Measurements from ENCODE around the gene VSNL1.

VSNL1 gene

GRCh38 chr2:17594533-17595401 is 54.3 kb downstream of the VSNL1 start:
- H3K9me3 ChIP-seq (ENCODE audit: control insufficient read depth, insufficient read depth, low read depth, low read length): no peaks in the 10 kb centered on the region
- H3K4me1 ChIP-seq (ENCODE audit: control insufficient read depth, insufficient read depth, low read length): peaks cover 42% of the 10 kb centered on the region
- no peak overlapping the region for H3K27ac ChIP-seq (ENCODE audit: low read depth, low read length)
- H3K27me3 ChIP-seq (ENCODE audit: control insufficient read depth, insufficient read depth, low read length): no peaks in the 10 kb centered on the region
- H3K4me3 ChIP-seq (ENCODE audit: low read depth, low read length): no peak overlapping the region
- H3K36me3 ChIP-seq (ENCODE audit: control insufficient read depth, insufficient read depth, low read length): peaks cover 3% of the 10 kb centered on the region; the same call in 1 of the 2 replicates
- no peak overlapping the region for H3K9ac ChIP-seq (ENCODE audit: low read length)

- no peaks in the 10 kb centered on the region for H3K9me3 ChIP-seq (ENCODE audit: control insufficient read depth, insufficient read depth, low read depth, low read length)
- no peak overlapping the region for H3K27ac ChIP-seq (ENCODE audit: low read depth, low read length)
- no peak overlapping the region for H3K4me3 ChIP-seq (ENCODE audit: low read depth, low read length)
- H3K27me3 ChIP-seq (ENCODE audit: control insufficient read depth, insufficient read depth, low read length): no peaks in the 10 kb centered on the region
- no peaks in the 10 kb centered on the region for H3K36me3 ChIP-seq (ENCODE audit: control insufficient read depth, insufficient read depth, low read length)
- H3K9ac ChIP-seq (ENCODE audit: low read length): no peak overlapping the region
- peaks cover 25% of the 10 kb centered on the region for H3K4me1 ChIP-seq (ENCODE audit: control insufficient read depth, insufficient read depth, low read length)
These were observed 59.1 kb downstream of the VSNL1 start for GRCh38 chr2:17599617-17600016.

DNA sequence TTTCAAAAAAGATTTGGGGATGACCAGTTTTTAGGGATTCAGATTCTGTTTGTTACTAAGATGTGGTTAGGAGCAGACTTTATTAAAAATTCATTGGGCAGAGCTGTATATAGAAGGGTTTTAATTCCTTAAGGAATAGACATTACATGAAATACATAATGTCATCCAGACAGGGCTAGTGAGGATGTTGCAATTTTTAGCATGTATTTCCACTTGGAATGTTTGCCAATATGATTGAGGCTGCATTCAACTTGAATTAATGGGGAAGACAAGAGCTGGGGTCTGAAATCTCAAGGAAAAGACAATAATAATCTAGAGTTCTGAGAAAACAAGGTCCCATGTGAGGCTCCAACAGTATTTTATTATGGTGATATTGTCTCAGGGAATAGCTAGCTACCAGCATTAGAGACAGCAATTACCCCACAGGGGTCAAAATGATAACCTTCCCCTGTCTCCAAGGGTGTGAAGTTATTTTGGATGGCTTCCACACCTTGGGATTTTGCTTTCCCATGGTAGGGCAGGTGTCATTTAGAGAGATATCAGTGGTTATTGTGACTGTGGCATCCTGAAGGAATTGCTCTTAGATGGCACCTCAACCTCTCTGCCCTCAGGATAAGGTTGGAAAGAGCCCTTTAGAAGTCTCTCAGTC is 60.2 kb downstream of the VSNL1 start:
- Histone ChIP-seq H3K36me3 (ENCODE audit: control insufficient read depth, insufficient read depth, low read length) (no peaks in the 10 kb centered on the region), H3K27ac (ENCODE audit: low read depth, low read length) (no peak overlapping the region), H3K9ac (ENCODE audit: low read length) (no peak overlapping the region), H3K4me3 (ENCODE audit: low read depth, low read length) (no peak overlapping the region), H3K27me3 (ENCODE audit: control insufficient read depth, insufficient read depth, low read length) (no peaks in the 10 kb centered on the region), H3K9me3 (ENCODE audit: control insufficient read depth, insufficient read depth, low read depth, low read length) (no peaks in the 10 kb centered on the region; the same call in 1 of the 2 replicates), H3K4me1 (ENCODE audit: control insufficient read depth, insufficient read depth, low read length) (peaks cover 20% of the 10 kb centered on the region)

GRCh38 chr2:17604050-17604449 is 63.6 kb downstream of the VSNL1 start:
- H3K9ac ChIP-seq (ENCODE audit: low read length): no peak overlapping the region
- no peaks in the 10 kb centered on the region for H3K27me3 ChIP-seq (ENCODE audit: control insufficient read depth, insufficient read depth, low read length)
- H3K4me3 ChIP-seq (ENCODE audit: low read depth, low read length): no peak overlapping the region
- no peaks in the 10 kb centered on the region for H3K36me3 ChIP-seq (ENCODE audit: control insufficient read depth, insufficient read depth, low read length)
- peaks cover 8% of the 10 kb centered on the region for H3K4me1 ChIP-seq (ENCODE audit: control insufficient read depth, insufficient read depth, low read length)
- H3K9me3 ChIP-seq (ENCODE audit: control insufficient read depth, insufficient read depth, low read depth, low read length): no peaks in the 10 kb centered on the region; the same call in 1 of the 2 replicates
- H3K27ac ChIP-seq (ENCODE audit: low read depth, low read length): no peak overlapping the region

DNA sequence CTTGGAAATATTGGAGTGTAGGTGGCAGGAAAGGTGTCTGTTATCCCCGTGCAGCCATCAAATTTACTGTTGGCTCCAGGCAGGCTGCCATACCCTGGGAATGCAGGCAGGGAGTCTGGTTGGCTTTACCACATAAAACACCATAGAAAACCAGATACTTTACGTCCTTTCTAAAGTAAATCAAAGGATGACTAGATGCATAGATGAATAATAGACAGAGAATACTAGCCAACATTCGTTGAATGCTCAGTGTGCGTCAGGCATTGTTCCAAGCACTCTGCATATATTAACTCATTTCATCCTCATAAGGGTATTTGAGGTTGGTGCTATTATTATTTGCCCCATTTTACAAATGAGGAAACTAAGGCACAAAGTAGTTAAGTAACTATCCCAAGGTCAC is 65.2 kb downstream of the VSNL1 start:
- Histone ChIP-seq H3K9me3 (ENCODE audit: control insufficient read depth, insufficient read depth, low read depth, low read length) (no peaks in the 10 kb centered on the region; the same call in 1 of the 2 replicates), H3K9ac (ENCODE audit: low read length) (no peak overlapping the region), H3K36me3 (ENCODE audit: control insufficient read depth, insufficient read depth, low read length) (no peaks in the 10 kb centered on the region), H3K4me1 (ENCODE audit: control insufficient read depth, insufficient read depth, low read length) (peaks cover 6% of the 10 kb centered on the region; the same call in 1 of the 2 replicates), H3K27me3 (ENCODE audit: control insufficient read depth, insufficient read depth, low read length) (no peaks in the 10 kb centered on the region), H3K4me3 (ENCODE audit: low read depth, low read length) (no peak overlapping the region), H3K27ac (ENCODE audit: low read depth, low read length) (no peak overlapping the region)

DNA sequence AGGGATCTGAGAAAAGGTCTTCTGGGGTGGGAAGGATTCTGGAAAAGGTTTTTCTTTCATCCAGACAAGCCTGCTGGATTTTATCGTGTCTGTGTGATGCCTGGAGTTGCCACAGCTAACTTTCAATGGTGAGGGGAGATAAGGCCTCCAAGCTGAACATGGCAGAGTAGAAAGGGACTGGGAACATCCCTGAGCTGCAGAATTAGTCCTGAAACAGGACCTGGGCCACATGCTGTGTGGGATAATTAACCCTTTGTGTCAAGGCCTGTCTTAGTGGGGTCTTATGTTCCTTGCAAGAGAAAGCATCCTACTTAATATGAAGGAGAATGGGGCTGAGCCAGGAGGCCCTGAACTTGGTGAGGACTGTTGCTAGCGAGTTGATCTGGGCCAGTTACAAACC is 66.4 kb downstream of the VSNL1 start:
- Histone ChIP-seq H3K9me3 (ENCODE audit: control insufficient read depth, insufficient read depth, low read depth, low read length) (no peaks in the 10 kb centered on the region; the same call in 1 of the 2 replicates), H3K4me3 (ENCODE audit: low read depth, low read length) (no peak overlapping the region), H3K4me1 (ENCODE audit: control insufficient read depth, insufficient read depth, low read length) (peaks cover 6% of the 10 kb centered on the region; the same call in 1 of the 2 replicates), H3K36me3 (ENCODE audit: control insufficient read depth, insufficient read depth, low read length) (no peaks in the 10 kb centered on the region), H3K27ac (ENCODE audit: low read depth, low read length) (no peak overlapping the region), H3K9ac (ENCODE audit: low read length) (no peak overlapping the region), H3K27me3 (ENCODE audit: control insufficient read depth, insufficient read depth, low read length) (no peaks in the 10 kb centered on the region)

DNA sequence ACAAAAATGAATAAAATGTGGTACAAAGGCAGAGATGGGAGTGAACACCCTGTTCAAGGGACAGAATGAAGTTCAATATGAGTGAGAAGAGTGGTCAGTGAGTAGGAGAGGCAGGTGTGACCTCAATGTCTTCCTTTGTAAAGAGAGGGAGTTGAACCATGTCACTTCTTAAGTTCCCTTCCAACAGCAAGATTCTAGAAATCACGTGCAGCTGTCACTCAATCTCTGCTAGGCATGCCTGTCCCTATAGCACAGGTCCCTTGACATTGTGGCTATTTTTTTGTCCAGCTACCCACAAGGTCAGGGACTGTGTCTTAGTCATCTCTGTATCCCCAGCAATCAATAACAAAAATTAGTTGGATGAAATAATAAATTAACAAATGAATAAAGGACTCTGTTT is 66.9 kb downstream of the VSNL1 start:
- Histone ChIP-seq H3K9ac (ENCODE audit: low read length) (no peak overlapping the region), H3K27ac (ENCODE audit: low read depth, low read length) (no peak overlapping the region), H3K27me3 (ENCODE audit: control insufficient read depth, insufficient read depth, low read length) (no peaks in the 10 kb centered on the region), H3K9me3 (ENCODE audit: control insufficient read depth, insufficient read depth, low read depth, low read length) (no peaks in the 10 kb centered on the region; the same call in 1 of the 2 replicates), H3K4me3 (ENCODE audit: low read depth, low read length) (no peak overlapping the region), H3K36me3 (ENCODE audit: control insufficient read depth, insufficient read depth, low read length) (no peaks in the 10 kb centered on the region), H3K4me1 (ENCODE audit: control insufficient read depth, insufficient read depth, low read length) (peaks cover 6% of the 10 kb centered on the region; the same call in 1 of the 2 replicates)

DNA sequence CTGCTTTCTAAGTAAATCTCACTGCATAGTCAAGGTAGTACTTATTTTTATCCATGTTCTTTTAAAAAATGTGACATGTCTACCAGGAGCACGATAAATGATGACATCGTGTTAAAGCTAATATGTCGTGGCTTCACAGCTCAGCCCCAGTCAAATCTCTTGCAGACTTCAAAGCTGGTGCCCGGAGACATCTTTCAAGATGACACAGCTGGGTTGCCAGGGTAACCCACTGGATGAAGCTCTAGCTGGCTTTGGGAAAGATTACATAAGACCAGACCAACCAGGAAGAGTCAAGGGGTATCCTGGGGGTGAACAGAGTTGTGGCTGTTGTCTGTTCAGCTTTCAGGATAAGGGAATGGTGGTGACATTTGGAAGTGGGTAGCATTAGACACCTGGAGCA is 67.8 kb downstream of the VSNL1 start:
- H3K4me1 ChIP-seq (ENCODE audit: control insufficient read depth, insufficient read depth, low read length): peaks cover 6% of the 10 kb centered on the region; the same call in 1 of the 2 replicates
- H3K36me3 ChIP-seq (ENCODE audit: control insufficient read depth, insufficient read depth, low read length): no peaks in the 10 kb centered on the region
- H3K9me3 ChIP-seq (ENCODE audit: control insufficient read depth, insufficient read depth, low read depth, low read length): no peaks in the 10 kb centered on the region; the same call in 1 of the 2 replicates
- H3K27ac ChIP-seq (ENCODE audit: low read depth, low read length): no peak overlapping the region
- H3K4me3 ChIP-seq (ENCODE audit: low read depth, low read length): no peak overlapping the region
- H3K27me3 ChIP-seq (ENCODE audit: control insufficient read depth, insufficient read depth, low read length): no peaks in the 10 kb centered on the region
- no peak overlapping the region for H3K9ac ChIP-seq (ENCODE audit: low read length)

- Histone ChIP-seq H3K36me3 (ENCODE audit: control insufficient read depth, insufficient read depth, low read length) (no peaks in the 10 kb centered on the region), H3K4me1 (ENCODE audit: control insufficient read depth, insufficient read depth, low read length) (peaks cover 10% of the 10 kb centered on the region), H3K27ac (ENCODE audit: low read depth, low read length) (no peak overlapping the region), H3K4me3 (ENCODE audit: low read depth, low read length) (no peak overlapping the region), H3K9ac (ENCODE audit: low read length) (no peak overlapping the region), H3K27me3 (ENCODE audit: control insufficient read depth, insufficient read depth, low read length) (no peaks in the 10 kb centered on the region), H3K9me3 (ENCODE audit: control insufficient read depth, insufficient read depth, low read depth, low read length) (no peaks in the 10 kb centered on the region; the same call in 1 of the 2 replicates)
These were observed 70.0 kb downstream of the VSNL1 start for GRCh38 chr2:17610521-17610920.

DNA sequence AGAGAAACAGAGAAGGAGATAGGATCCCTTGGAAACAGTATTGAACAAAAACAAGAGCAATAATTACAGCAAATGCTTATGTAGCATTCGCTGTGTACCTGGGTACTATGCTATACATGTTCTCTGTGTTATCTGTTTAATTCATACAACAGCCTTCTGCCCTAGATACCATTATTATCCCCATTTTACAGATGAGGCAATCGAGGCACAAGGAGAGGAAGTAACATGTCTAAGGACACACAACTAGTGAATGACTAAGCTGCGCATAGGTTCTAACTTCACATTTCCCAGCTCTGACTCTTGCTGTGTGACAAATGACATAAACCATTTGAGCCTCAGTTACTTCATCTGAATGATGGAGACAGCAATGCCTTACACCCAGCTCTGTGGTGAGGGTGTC is 70.5 kb downstream of the VSNL1 start:
- Histone ChIP-seq H3K4me1 (ENCODE audit: control insufficient read depth, insufficient read depth, low read length) (peaks cover 10% of the 10 kb centered on the region), H3K27me3 (ENCODE audit: control insufficient read depth, insufficient read depth, low read length) (no peaks in the 10 kb centered on the region), H3K36me3 (ENCODE audit: control insufficient read depth, insufficient read depth, low read length) (no peaks in the 10 kb centered on the region), H3K27ac (ENCODE audit: low read depth, low read length) (no peak overlapping the region), H3K9ac (ENCODE audit: low read length) (no peak overlapping the region), H3K9me3 (ENCODE audit: control insufficient read depth, insufficient read depth, low read depth, low read length) (no peaks in the 10 kb centered on the region), H3K4me3 (ENCODE audit: low read depth, low read length) (no peak overlapping the region)

All from HUES6 (cell line).